Endodermal cell (in vitro differentiated cells): ENCODE results near the gene MTURN. TPM values are rescaled to one million over a fixed set of nuclear protein-coding genes. Genes with fewer than 3 reads are reported as not detected.

ENCODE experiments used
- DNase-seq: peaks from one replicate; pipeline ENCODE4 v3.0.0-alpha.2; 2017
- H3K27ac ChIP-seq: 2 replicates; pipeline ENCODE4 v1.5.1; 2013; ENCODE audit warnings: mild to moderate bottlenecking, low read depth, low read length, moderate library complexity
- H3K27me3 ChIP-seq: 2 replicates; pipeline ENCODE4 v1.6.1; 2013; ENCODE audit warnings: mild to moderate bottlenecking, low read length, moderate library complexity; ENCODE audit not compliant: insufficient read depth, control insufficient read depth, poor library complexity, severe bottlenecking
- H3K36me3 ChIP-seq: 2 replicates; pipeline ENCODE4 v1.7.0; 2013; ENCODE audit warnings: mild to moderate bottlenecking, low read length, moderate library complexity; ENCODE audit not compliant: control insufficient read depth, insufficient read depth
- H3K4me1 ChIP-seq: one replicate; pipeline ENCODE4 v1.7.0; 2013; ENCODE audit warnings: low read length; ENCODE audit not compliant: control insufficient read depth, insufficient read depth
- H3K4me3 ChIP-seq: 2 replicates; pipeline ENCODE4 v1.5.1; 2013; ENCODE audit warnings: mild to moderate bottlenecking, low read length, moderate library complexity
- H3K9ac ChIP-seq: 2 replicates; pipeline ENCODE4 v1.6.1; 2013; ENCODE audit warnings: mild to moderate bottlenecking, low read length, moderate library complexity; ENCODE audit not compliant: poor library complexity, severe bottlenecking; ENCODE audit errors: extremely low read depth
- H3K9me3 ChIP-seq: 2 replicates; pipeline ENCODE4 v1.6.1; 2013; ENCODE audit warnings: mild to moderate bottlenecking, low read length, moderate library complexity; ENCODE audit not compliant: control insufficient read depth
- H3K27ac Mint-ChIP-seq: 2 replicates; pipeline ENCODE4 v1.8.0; 2020; ENCODE audit warnings: mixed read lengths
- H3K27me3 Mint-ChIP-seq: 2 replicates; pipeline ENCODE4 v1.8.0; 2021; ENCODE audit warnings: mild to moderate bottlenecking, mixed read lengths; ENCODE audit not compliant: insufficient read depth
- H3K36me3 Mint-ChIP-seq: 2 replicates; pipeline ENCODE4 v1.8.0; 2020; ENCODE audit warnings: low read depth, mixed read lengths
- H3K4me1 Mint-ChIP-seq: 2 replicates; pipeline ENCODE4 v1.8.0; 2020; ENCODE audit warnings: mixed read lengths
- H3K4me3 Mint-ChIP-seq: 2 replicates; pipeline ENCODE4 v1.8.0; 2020; ENCODE audit warnings: mild to moderate bottlenecking, moderate library complexity, mixed read lengths
- H3K9me3 Mint-ChIP-seq: 2 replicates; pipeline ENCODE4 v1.8.0; 2020; ENCODE audit warnings: mild to moderate bottlenecking, mixed read lengths
- CTCF ChIP-seq: fragments of 200-600 bp; sonication (generic); conservative IDR thresholded peaks from 2 replicates; pipeline ENCODE4 v1.5.0; 2021; ENCODE audit warnings: antibody characterized with exemption, mild to moderate bottlenecking
- WGBS, 2 experiments: methylation state at CpG; one replicate each; pipeline versions ENCODE4 v1.1.5 to v1.1.7; 2013; ENCODE audit warnings: missing lambda C conversion rate in 2 of 2, mixed read lengths in 1 of 2; ENCODE audit not compliant: insufficient coverage in 1 of 2, insufficient read length in 1 of 2; 5-methylcytosine and 5-hydroxymethylcytosine counted together
- total RNA-seq, 2 donors: library from RNA; stranded (reverse); fragmentation: NEBNext Ultra II Directional in 1 of 2; extraction: Animal tissue kit (Norgen Biotek cat#: 25700) in 1 of 2; gene quantifications; 2 replicates in 1 of 2; 3 replicates in 1 of 2; pipeline ENCODE4 v1.2.1, GENCODE V29; 2021

Gene MTURN
- total RNA-seq, 2 donors from 2014 or later = 11.2 to 12.1 TPM

- H3K4me1 ChIP-seq = no peaks in the 10 kb centered on the region
- H3K9me3 ChIP-seq = no peaks in the 10 kb centered on the region
- Mint-ChIP-seq H3K36me3 (no peaks in the 10 kb centered on the region), H3K9me3 (no peaks in the 10 kb centered on the region), H3K4me1 (peaks cover 5% of the 10 kb centered on the region), H3K27ac (no peak overlapping the region), H3K27me3 (no peaks in the 10 kb centered on the region), H3K4me3 (no peak overlapping the region)
- no peak for TF ChIP-seq CTCF
- no peak overlapping the region for H3K4me3 ChIP-seq
- 84 to 86% methylated on average over 3 to 6 of the region's 6 CpGs for WGBS, 2 experiments
- DNase-seq = no peak
- no peak overlapping the region for H3K9ac ChIP-seq
- H3K36me3 ChIP-seq = no peaks in the 10 kb centered on the region
- H3K27ac ChIP-seq = no peak overlapping the region
- H3K27me3 ChIP-seq = peaks cover under 1% of the 10 kb centered on the region
Measured at GRCh38 chr7:30176463-30177109, 41.8 kb downstream of the MTURN start.

GRCh38 chr7:30177186-30177585 is 42.4 kb downstream of the MTURN start:
- Mint-ChIP-seq H3K4me3 (no peak overlapping the region), H3K27me3 (no peaks in the 10 kb centered on the region), H3K4me1 (peaks cover 5% of the 10 kb centered on the region), H3K9me3 (no peaks in the 10 kb centered on the region), H3K36me3 (no peaks in the 10 kb centered on the region), H3K27ac (no peak overlapping the region)
- no peak for TF ChIP-seq CTCF
- no peak overlapping the region for H3K9ac ChIP-seq
- 92 to 100% methylated on average over 4 to 5 of the region's 5 CpGs for WGBS, 2 experiments
- H3K27ac ChIP-seq = no peak overlapping the region
- H3K27me3 ChIP-seq = no peaks in the 10 kb centered on the region
- no peak for DNase-seq
- no peak overlapping the region for H3K4me3 ChIP-seq
- no peaks in the 10 kb centered on the region for H3K36me3 ChIP-seq
- no peaks in the 10 kb centered on the region for H3K9me3 ChIP-seq
- H3K4me1 ChIP-seq = no peaks in the 10 kb centered on the region

GRCh38 chr7:30177965-30178364 is 43.2 kb downstream of the MTURN start:
- Mint-ChIP-seq H3K9me3 (no peaks in the 10 kb centered on the region), H3K36me3 (no peaks in the 10 kb centered on the region), H3K27ac (no peak overlapping the region), H3K27me3 (no peaks in the 10 kb centered on the region), H3K4me3 (no peak overlapping the region), H3K4me1 (peaks cover 5% of the 10 kb centered on the region)
- no peaks in the 10 kb centered on the region for H3K9me3 ChIP-seq
- TF ChIP-seq CTCF = no peak
- no peak overlapping the region for H3K27ac ChIP-seq
- no peak overlapping the region for H3K9ac ChIP-seq
- DNase-seq = no peak
- no peaks in the 10 kb centered on the region for H3K4me1 ChIP-seq
- H3K4me3 ChIP-seq = no peak overlapping the region
- no peaks in the 10 kb centered on the region for H3K36me3 ChIP-seq
- H3K27me3 ChIP-seq = no peaks in the 10 kb centered on the region
- 76 to 82% methylated on average over 2 to 3 of the region's 3 CpGs for WGBS, 2 experiments
